ENCODE data around the gene SPNS1. TPM values are rescaled to one million over a fixed set of nuclear protein-coding genes. Genes with fewer than 3 reads are reported as not detected.

The SPNS1 gene
- total and polyA plus RNA-seq, 2 donors (not counting 1 experiment from before 2014, with no cell fraction given) = 36.4 to 47.6 TPM

DNA sequence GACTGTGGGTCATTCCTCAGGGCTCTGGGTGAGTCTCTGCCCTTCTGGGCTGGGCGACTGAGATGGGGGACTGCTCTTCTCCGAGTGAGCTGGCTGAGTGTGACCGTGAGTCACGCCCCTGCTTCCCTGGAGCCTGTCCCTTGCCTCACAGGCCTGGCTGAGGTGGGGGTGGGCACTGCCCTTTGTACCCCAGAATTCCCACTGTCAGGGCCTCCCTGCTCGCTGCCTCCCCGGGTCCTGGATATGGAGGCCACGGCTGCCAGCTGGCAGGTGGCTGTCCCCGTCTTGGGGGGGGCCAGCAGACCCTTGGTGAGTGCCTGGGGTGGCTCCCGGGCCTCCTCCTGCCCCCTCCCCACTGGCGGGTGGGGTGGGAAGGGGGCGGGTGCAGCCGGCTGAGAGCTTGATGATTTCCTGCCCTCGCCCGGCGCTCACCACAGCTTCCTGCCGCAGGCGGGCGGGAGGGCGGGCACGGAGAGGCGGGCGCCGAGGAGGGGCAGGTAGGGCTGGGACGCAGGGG lies 10.1 kb downstream of the SPNS1 start, which contains the start of gene LAT:
Gene LAT, plus strand, starts transcription at position 434 of the 517 bp plus-strand sequence. CDS start 366 bp downstream, outside the sequence.
- Histone ChIP-seq H3K36me3 (replicated peaks in 1 of 2; ENCODE audit: control extremely low read depth in 1 of 2, control insufficient read depth in 1 of 2, extremely low read depth in 1 of 2, insufficient read depth in 2 of 2, low read length in 1 of 2) (peaks cover 0 to 53% of the 10 kb centered on the region in 2 experiments), H3K79me2 (ENCODE audit: control insufficient read depth, insufficient read depth, low read length) (peaks cover 3% of the 10 kb centered on the region), H3K9ac (ENCODE audit: low read length) (no peak within 1 kb of the TSS), H2AFZ (ENCODE audit: insufficient read depth, low read depth, low read length, poor library complexity, severe bottlenecking) (peak within 1 kb of the TSS; percentile 28), H3K27ac (ENCODE audit: low read length in 2 of 2) (no peak within 1 kb of the TSS), H3K9me3 (ENCODE audit: control extremely low read depth in 1 of 3, control insufficient read depth in 2 of 3, insufficient read depth in 1 of 3, low read length in 2 of 3) (peaks cover 0 to 30% (median 12%) of the 10 kb centered on the region in 3 donors), H3K27me3 (replicated peaks in 1 of 4; ENCODE audit: control extremely low read depth in 1 of 4, control insufficient read depth in 3 of 4, insufficient read depth in 4 of 4, low read length in 3 of 4) (peaks cover 0 to 13% (median 0%) of the 10 kb centered on the region in 4 experiments), H4K20me1 (ENCODE audit: control insufficient read depth, insufficient read depth, low read length, poor library complexity, severe bottlenecking) (peaks cover 30% of the 10 kb centered on the region), H3K4me3 (ENCODE audit: control extremely low read depth in 1 of 5, extremely low read depth in 1 of 5, insufficient read depth in 1 of 5, low read depth in 2 of 5, low read length in 4 of 5) (peak within 1 kb of the TSS in 4 of 5 experiments; percentile 15 to 39 (median 33)), H3K4me1 (ENCODE audit: control insufficient read depth in 2 of 2, insufficient read depth in 2 of 2, low read length in 2 of 2) (peaks cover 16 to 22% of the 10 kb centered on the region in 2 donors), H3K4me2 (replicated peaks; ENCODE audit: low read depth, low read length, poor library complexity, severe bottlenecking) (peak within 1 kb of the TSS; percentile 74)
- POLR2A ChIA-PET = interaction anchor here (0.6 to 0.7 kb wide), 2 partner anchors 114 to 1439 kb away, joined by 4 to 5 read pairs; no protein-coding TSS in a partner anchor
- ATAC-seq (ENCODE audit: low read depth) = peak; percentile 72
- Mint-ChIP-seq H3K4me3 (peak within 1 kb of the TSS; percentile 67), H3K27me3 (peaks cover 3% of the 10 kb centered on the region), H3K4me1 (peaks cover 13% of the 10 kb centered on the region), H3K27ac (no peak within 1 kb of the TSS), H3K9me3 (ENCODE audit: insufficient read depth) (peaks cover 6% of the 10 kb centered on the region)
- CTCF ChIA-PET = interaction anchor here (0.6 kb wide), 1 partner anchor 12 kb away, joined by 3 read pairs; no protein-coding TSS in a partner anchor
- intact Hi-C loops (cut with micrococcal nuclease) = no loop called here
- peak; percentile 59 for DNase-seq
- 2% methylated on average over 16 of the region's 24 CpGs for WGBS (ENCODE audit: insufficient coverage)
- no peak for TF ChIP-seq EZH2 (IDR thresholded peaks at IDR 0.05; ENCODE audit: borderline replicate concordance, insufficient read depth, low read depth, low read length, poor library complexity, severe bottlenecking)
- TF ChIP-seq, protein P1, sequence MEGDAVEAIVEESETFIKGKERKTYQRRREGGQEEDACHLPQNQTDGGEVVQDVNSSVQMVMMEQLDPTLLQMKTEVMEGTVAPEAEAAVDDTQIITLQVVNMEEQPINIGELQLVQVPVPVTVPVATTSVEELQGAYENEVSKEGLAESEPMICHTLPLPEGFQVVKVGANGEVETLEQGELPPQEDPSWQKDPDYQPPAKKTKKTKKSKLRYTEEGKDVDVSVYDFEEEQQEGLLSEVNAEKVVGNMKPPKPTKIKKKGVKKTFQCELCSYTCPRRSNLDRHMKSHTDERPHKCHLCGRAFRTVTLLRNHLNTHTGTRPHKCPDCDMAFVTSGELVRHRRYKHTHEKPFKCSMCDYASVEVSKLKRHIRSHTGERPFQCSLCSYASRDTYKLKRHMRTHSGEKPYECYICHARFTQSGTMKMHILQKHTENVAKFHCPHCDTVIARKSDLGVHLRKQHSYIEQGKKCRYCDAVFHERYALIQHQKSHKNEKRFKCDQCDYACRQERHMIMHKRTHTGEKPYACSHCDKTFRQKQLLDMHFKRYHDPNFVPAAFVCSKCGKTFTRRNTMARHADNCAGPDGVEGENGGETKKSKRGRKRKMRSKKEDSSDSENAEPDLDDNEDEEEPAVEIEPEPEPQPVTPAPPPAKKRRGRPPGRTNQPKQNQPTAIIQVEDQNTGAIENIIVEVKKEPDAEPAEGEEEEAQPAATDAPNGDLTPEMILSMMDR (IDR thresholded peaks at IDR 0.05) = no peak
